GM21786 (cell line): ENCODE results near the gene ANKS6.
"Not testable (repeated sequence)": the region's sequence is repeated elsewhere in the genome, so short reads cannot be mapped to it uniquely, and the experiment has no call there.

ENCODE experiments used
- ATAC-seq: cut with Tn5 transposase; IDR thresholded peaks from one replicate; pipeline ENCODE4 v1.9.1; 2021; ENCODE audit not compliant: unreplicated experiment

The ANKS6 gene

GRCh38 chr9:98702835-98703380, 93.4 kb downstream of the ANKS6 start:
- ATAC-seq: no peak

GRCh38 chr9:98702340-98702739, 94.0 kb downstream of the ANKS6 start:
- no peak for ATAC-seq

- ATAC-seq: no peak
Measured at GRCh38 chr9:98701576-98701975, 94.8 kb downstream of the ANKS6 start.

- ATAC-seq: no peak
Measured at GRCh38 chr9:98700801-98701200, 95.6 kb downstream of the ANKS6 start.

GRCh38 chr9:98698856-98699255, 97.5 kb downstream of the ANKS6 start:
- no peak for ATAC-seq

- no peak for ATAC-seq
Measured at GRCh38 chr9:98694943-98695342, 101.4 kb downstream of the ANKS6 start.

- ATAC-seq: no peak
Measured at GRCh38 chr9:98692392-98692791, 104.0 kb downstream of the ANKS6 start.

GRCh38 chr9:98691890-98692289, 104.5 kb downstream of the ANKS6 start:
- ATAC-seq: no peak

- ATAC-seq: no peak
Measured at GRCh38 chr9:98690686-98691085, 105.7 kb downstream of the ANKS6 start.

GRCh38 chr9:98688710-98689495, 107.5 kb downstream of the ANKS6 start:
- ATAC-seq: no peak

- ATAC-seq: no peak
Measured at GRCh38 chr9:98687911-98688310, 108.4 kb downstream of the ANKS6 start.

GRCh38 chr9:98686961-98687855, 109.1 kb downstream of the ANKS6 start:
- ATAC-seq: no peak

- not testable (repeated sequence) for ATAC-seq
Measured at GRCh38 chr9:98684816-98685215, 111.5 kb downstream of the ANKS6 start.
